ENCODE results near the gene TSFM. TPM values are rescaled to one million over a fixed set of nuclear protein-coding genes. Genes with fewer than 3 reads are reported as not detected.

TSFM gene
- polyA plus RNA-seq, 3 donors: 4.5 to 22.6 (median 21.8) TPM

DNA sequence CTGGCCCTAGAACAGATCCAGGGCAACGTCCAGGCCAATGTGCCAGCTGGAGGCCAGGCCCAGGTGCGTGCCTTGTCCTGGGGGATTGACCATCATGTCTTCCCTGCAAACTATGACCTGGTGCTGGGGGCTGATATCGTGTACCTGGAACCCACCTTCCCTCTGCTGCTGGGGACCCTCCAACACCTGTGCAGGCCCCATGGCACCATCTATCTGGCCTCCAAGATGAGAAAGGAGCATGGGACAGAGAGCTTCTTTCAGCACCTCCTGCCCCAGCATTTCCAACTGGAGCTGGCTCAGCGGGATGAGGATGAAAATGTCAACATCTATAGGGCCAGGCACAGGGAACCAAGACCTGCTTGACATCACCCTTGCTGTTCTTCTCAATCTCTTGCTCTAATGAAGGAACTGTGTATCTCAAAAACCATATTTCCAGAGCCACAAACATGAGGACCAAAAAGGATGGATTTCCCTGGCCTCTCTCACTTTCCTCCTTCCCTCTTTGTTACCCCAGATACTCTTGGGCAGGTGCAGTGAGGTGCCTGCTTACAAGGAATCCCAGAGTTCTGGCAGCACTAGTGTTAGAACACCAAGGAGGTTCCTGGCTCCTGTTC lies 2.2 kb upstream of the TSFM start:
- peaks cover 47% of the 10 kb centered on the region in 2 donors for H3K4me1 ChIP-seq (ENCODE audit: control insufficient read depth in 1 of 2, insufficient read depth in 2 of 2, low read length in 2 of 2)
- WGBS (ENCODE audit: insufficient coverage): 100% methylated on average over 3 of the region's 4 CpGs
- no peak overlapping the region for H3K9ac ChIP-seq (ENCODE audit: insufficient read depth, low read length, poor library complexity, severe bottlenecking)
- peaks cover 51% of the 10 kb centered on the region for H3K4me1 Mint-ChIP-seq
- no peaks in the 10 kb centered on the region for H4K20me1 ChIP-seq (ENCODE audit: insufficient read depth, low read length)
- no peak overlapping the region for H3K4me3 Mint-ChIP-seq
- H3K27me3 ChIP-seq (ENCODE audit: control insufficient read depth in 2 of 2, insufficient read depth in 2 of 2, low read length in 2 of 2): no peaks in the 10 kb centered on the region
- H3K79me2 ChIP-seq (ENCODE audit: insufficient read depth, low read length): peaks cover 17% of the 10 kb centered on the region
- no peak for DNase-seq
- H3K27ac ChIP-seq (ENCODE audit: low read depth in 1 of 2, low read length in 2 of 2): peak overlapping the region; percentile 36 to 81
- no peak for TF ChIP-seq CTCF (IDR thresholded peaks at IDR 0.05)
- H3K4me2 ChIP-seq (replicated peaks; ENCODE audit: extremely low read depth, low read length, poor library complexity, severe bottlenecking): no peak overlapping the region
- H3K36me3 ChIP-seq (replicated peaks in 1 of 2; ENCODE audit: control insufficient read depth in 1 of 2, insufficient read depth in 2 of 2, low read length in 2 of 2): peaks cover 3 to 4% of the 10 kb centered on the region in 2 donors
- intact Hi-C loops (cut with micrococcal nuclease): loop anchor here in 1 of 2 donors (5.0 kb wide), 1 partner anchor 67 kb away; the partner anchor contains the start of gene CTDSP2
- H3K9me3 ChIP-seq (replicated peaks in 1 of 2; ENCODE audit: control insufficient read depth in 1 of 2, insufficient read depth in 1 of 2, low read length in 2 of 2): no peaks in the 10 kb centered on the region
- H3K9me3 Mint-ChIP-seq: peaks cover 0 to 4% (median 0%) of the 10 kb centered on the region in 7 donors
- peak overlapping the region in 5 of 7 donors; percentile 57 to 91 (median 74) for H3K27ac Mint-ChIP-seq
- no peak overlapping the region for H3K4me3 ChIP-seq (replicated peaks in 1 of 3; ENCODE audit: low read depth in 2 of 3, low read length in 3 of 3)
- H3K27me3 Mint-ChIP-seq (ENCODE audit: low read depth in 3 of 3): peaks cover 0 to 4% (median 0%) of the 10 kb centered on the region in 3 donors
- H3K36me3 Mint-ChIP-seq: peaks cover 7 to 8% of the 10 kb centered on the region in 2 donors
- no peak overlapping the region for H2AFZ ChIP-seq (ENCODE audit: insufficient read depth, low read depth, low read length, poor library complexity, severe bottlenecking)

DNA sequence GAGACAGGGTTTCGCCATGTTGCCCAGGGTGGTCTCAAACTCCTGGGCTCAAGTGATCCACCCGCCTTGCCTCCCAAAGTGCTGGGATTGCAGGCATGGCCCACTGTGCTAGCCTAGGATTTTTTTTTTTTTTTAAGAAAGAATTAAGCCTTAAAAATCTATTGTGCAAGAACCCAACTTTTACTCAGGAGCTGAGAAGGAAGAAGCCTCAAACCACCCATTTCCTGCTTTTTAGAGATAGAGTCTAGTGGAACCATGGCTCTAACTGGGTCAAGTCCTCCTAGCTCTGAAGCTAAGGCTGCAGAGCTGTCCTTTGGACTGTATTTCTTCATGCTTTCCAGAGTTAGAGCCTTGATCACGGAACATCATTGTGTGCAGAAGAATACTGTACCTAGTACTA lies 1.3 kb upstream of the TSFM start:
- H3K27me3 Mint-ChIP-seq (ENCODE audit: low read depth in 3 of 3): peaks cover 0 to 3% (median 0%) of the 10 kb centered on the region in 3 donors
- Histone ChIP-seq H2AFZ (ENCODE audit: insufficient read depth, low read depth, low read length, poor library complexity, severe bottlenecking) (peak overlapping the region; percentile 57), H3K36me3 (replicated peaks in 1 of 2; ENCODE audit: control insufficient read depth in 1 of 2, insufficient read depth in 2 of 2, low read length in 2 of 2) (peaks cover 12% of the 10 kb centered on the region in 2 donors), H3K79me2 (ENCODE audit: insufficient read depth, low read length) (peaks cover 17% of the 10 kb centered on the region), H3K27ac (ENCODE audit: low read depth in 1 of 2, low read length in 2 of 2) (peak overlapping the region; percentile 36 to 81), H3K27me3 (ENCODE audit: control insufficient read depth in 2 of 2, insufficient read depth in 2 of 2, low read length in 2 of 2) (no peaks in the 10 kb centered on the region), H3K4me3 (replicated peaks in 1 of 3; ENCODE audit: low read depth in 2 of 3, low read length in 3 of 3) (peak overlapping the region in 1 of 3 experiments; percentile 82), H3K9me3 (replicated peaks in 1 of 2; ENCODE audit: control insufficient read depth in 1 of 2, insufficient read depth in 1 of 2, low read length in 2 of 2) (no peaks in the 10 kb centered on the region), H3K4me1 (ENCODE audit: control insufficient read depth in 1 of 2, insufficient read depth in 2 of 2, low read length in 2 of 2) (peaks cover 38 to 39% of the 10 kb centered on the region in 2 donors), H4K20me1 (ENCODE audit: insufficient read depth, low read length) (no peaks in the 10 kb centered on the region), H3K9ac (ENCODE audit: insufficient read depth, low read length, poor library complexity, severe bottlenecking) (no peak overlapping the region), H3K4me2 (replicated peaks; ENCODE audit: extremely low read depth, low read length, poor library complexity, severe bottlenecking) (peak overlapping the region; percentile 83)
- TF ChIP-seq CTCF (IDR thresholded peaks at IDR 0.05): no peak
- H3K4me3 Mint-ChIP-seq: peak overlapping the region in 1 of 2 donors; percentile 43
- DNase-seq: peak in 2 of 3 donors; percentile 57 to 63
- peak overlapping the region; percentile 57 to 94 (median 76) for H3K27ac Mint-ChIP-seq
- intact Hi-C loops (cut with micrococcal nuclease): loop anchor here in 1 of 2 donors (5.0 kb wide), 1 partner anchor 66 kb away; the partner anchor contains the start of gene CTDSP2
- peaks cover 0 to 2% (median 0%) of the 10 kb centered on the region in 7 donors for H3K9me3 Mint-ChIP-seq
- 38% methylated on average over 1 of the region's 3 CpGs for WGBS (ENCODE audit: insufficient coverage)
- H3K4me1 Mint-ChIP-seq: peaks cover 42% of the 10 kb centered on the region
- peaks cover 11 to 12% of the 10 kb centered on the region in 2 donors for H3K36me3 Mint-ChIP-seq

Data from CD14-positive monocyte (primary cell).